ENCODE results near the gene SULT2B1.
"Not testable (repeated sequence)": the region's sequence is repeated elsewhere in the genome, so short reads cannot be mapped to it uniquely, and the experiment has no call there.

SULT2B1 gene

DNA sequence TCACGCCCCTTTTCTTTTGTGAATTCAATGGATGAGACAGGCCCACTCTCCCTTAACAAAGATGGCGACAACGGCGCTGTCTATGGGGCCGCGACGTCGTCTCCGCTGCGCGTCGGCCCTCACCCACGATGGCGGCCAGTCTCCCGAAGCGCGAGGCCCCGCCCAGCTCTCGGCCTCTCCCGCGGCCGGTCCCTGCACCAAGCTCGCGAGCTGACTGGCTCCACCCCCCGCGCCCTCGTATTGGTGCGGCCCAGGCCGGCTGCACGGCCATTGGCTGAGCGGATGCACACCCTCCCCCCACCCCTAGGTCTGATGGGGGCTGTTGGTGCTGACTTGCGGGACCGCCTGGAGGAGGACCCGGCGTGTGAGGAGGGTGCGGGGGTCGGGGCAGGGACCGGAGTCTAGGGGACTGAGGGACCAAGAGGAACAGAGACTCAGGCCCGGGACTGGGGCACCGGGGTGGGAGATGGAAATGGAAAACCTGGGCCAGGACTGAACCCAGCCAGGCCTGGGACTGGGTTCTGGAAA, 72.2 kb downstream of the SULT2B1 start:
- peak; percentile 93 for DNase-seq

DNA sequence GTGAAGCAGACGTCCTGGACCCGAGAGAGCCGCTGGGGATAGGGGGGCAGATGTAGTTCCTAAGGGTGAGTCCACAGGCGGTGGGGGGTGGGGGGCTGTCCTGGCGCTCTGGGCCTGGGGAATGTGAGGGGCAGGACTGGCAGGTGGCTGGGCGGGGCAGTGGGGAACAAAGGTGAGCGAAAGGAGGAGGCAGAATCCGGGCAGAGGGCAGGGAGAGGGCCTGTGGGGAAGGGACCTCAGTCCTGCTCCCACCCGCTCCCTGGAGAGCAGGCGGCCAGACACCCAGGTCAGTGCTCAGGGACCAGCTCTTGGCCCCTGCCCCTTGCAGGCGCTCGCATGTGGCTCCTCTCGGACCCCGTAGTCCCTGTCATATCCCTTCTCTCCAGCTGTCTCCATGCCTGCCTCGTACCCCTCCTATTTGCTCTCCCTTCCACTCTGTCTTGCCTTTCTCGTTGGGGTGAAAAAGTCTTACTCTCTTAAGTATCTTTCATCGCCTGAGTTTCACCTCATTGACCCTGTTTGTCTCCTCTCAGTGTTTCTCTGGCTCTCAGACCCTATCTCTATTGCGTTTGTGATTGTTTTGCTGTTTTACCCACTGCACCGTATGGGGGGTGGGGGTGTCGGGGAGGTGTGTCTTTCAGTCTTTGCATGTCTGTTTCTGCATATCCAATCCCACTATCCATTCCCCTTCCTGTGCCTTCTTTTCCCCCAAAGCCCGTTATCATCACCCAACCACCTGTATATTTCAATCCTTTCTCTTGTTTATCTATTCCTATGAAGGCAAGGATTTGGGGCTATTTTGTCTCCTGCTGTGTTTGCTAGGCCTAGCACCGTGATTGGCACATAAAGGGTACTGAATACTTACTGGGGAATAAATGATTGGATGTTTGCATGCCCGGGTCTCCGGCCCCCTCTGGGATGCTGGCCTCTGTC, 73.1 kb downstream of the SULT2B1 start:
- no peak for DNase-seq

- DNase-seq: no peak
These were observed 73.9 kb downstream of the SULT2B1 start for GRCh38 chr19:48625891-48626327.

GRCh38 chr19:48627201-48627864, 75.4 kb downstream of the SULT2B1 start:
- DNase-seq: no peak

- DNase-seq: no peak
These were observed 75.9 kb downstream of the SULT2B1 start for GRCh38 chr19:48627865-48628314.

GRCh38 chr19:48628486-48629296, 76.7 kb downstream of the SULT2B1 start:
- no peak for DNase-seq

DNA sequence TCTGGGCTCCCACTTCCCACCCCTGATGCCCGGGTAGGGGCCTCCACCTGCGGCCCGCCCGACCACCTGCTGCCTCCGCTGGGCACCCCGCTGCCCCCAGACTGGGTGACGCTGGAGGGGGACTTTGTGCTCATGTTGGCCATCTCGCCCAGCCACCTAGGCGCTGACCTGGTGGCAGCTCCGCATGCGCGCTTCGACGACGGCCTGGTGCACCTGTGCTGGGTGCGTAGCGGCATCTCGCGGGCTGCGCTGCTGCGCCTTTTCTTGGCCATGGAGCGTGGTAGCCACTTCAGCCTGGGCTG, 77.3 kb downstream of the SULT2B1 start:
- DNase-seq: no peak

DNA sequence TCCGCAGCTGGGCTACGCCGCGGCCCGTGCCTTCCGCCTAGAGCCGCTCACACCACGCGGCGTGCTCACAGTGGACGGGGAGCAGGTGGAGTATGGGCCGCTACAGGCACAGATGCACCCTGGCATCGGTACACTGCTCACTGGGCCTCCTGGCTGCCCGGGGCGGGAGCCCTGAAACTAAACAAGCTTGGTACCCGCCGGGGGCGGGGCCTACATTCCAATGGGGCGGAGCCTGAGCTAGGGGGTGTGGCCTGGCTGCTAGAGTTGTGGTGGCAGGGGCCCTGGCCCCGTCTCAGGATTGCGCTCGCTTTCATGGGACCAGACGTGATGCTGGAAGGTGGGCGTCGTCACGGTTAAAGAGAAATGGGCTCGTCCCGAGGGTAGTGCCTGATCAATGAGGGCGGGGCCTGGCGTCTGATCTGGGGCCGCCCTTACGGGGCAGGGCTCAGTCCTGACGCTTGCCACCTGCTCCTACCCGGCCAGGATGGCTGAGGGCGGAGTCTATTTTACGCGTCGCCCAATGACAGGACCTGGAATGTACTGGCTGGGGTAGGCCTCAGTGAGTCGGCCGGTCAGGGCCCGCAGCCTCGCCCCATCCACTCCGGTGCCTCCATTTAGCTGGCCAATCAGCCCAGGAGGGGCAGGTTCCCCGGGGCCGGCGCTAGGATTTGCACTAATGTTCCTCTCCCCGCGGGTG, 77.8 kb downstream of the SULT2B1 start:
- DNase-seq: no peak

- DNase-seq: no peak
These were observed 78.5 kb downstream of the SULT2B1 start for GRCh38 chr19:48630296-48631063.

GRCh38 chr19:48631225-48631624, 79.3 kb downstream of the SULT2B1 start:
- no peak for DNase-seq

DNA sequence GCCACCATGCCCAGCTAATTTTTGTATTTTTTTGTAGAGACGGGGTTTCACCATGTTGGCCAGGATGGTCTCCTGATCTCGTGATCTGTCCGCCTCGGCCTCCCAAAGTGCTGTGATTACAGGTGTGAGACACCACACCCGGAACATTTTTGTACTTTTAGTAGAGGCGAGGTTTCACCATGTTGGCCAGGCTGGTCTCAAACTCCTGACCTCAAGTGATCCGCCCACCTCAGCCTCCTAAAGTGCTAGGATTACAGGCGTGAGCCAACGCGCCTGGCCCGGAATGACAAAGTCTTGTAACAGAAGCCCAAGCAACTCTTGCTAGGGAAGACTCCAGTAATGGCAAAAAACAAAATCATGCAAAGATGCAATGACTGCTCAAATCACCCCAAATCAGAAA, 80.3 kb downstream of the SULT2B1 start:
- DNase-seq: not testable (repeated sequence)

DNA sequence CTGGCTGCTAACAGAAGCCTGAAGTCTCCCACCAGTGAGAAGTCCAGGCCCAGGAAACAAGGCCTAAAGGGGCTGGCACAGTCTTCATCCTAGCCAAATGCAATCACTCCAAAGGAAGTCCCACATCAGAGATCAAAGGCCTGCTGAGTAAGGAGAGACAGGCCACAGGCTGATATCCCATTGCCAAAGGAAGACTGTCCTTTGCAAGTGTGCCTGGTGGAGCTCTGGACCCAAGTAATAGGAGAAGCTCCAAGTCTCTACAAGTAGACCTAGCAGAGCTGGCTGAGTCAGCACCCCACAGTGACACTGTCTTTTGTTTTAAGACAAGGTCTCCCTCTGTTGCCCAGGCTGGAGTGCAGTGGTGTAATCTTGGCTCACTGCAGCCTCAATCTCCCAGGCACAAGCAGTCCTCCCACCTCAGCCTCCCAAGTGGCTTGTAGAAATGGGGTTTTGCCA, 80.7 kb downstream of the SULT2B1 start:
- no peak for DNase-seq

DNA sequence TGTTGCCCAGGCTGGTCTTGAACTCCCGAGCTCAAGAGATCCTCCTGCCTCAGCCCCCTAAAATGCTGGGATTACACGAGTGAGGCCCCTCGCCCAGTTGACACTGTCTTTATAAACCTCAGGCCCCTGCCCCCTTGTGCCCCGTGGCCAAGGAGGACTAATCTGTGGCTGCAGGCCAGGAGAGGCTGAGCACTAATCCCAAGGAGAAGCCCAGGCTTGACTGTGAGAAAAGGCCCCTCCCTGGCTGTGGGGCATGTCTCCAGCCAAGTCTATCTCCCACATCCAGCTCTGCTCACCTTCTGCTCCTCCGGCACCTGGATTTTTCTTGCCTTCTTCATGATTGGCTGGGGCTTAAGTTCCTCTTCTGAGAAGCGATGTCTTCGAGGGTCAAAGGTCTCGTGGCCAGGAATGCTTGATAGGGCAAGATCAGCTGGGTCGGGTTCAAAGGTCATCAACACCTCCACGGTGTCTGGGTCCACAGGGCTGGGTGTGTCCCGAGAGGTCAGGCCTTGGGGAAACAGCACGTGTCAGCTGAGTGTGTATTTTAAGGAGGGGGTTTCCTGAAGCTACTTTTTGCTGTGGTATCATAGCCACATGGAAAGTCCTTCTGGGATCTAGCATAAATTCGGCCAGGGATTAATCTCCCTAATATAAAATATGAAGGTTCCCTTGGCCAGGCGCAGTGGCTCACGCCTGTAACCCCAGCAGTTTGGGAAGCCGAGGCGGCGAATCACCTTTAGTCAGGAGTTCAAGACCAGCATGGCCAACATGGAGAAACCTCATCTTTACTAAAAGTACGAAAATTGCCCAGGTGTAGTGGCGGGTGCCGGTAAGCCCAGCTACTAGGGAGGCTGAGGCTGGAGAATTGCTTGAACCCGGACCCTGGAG, 81.4 kb downstream of the SULT2B1 start:
- no peak for DNase-seq

GRCh38 chr19:48634036-48634342, 82.0 kb downstream of the SULT2B1 start:
- no peak for DNase-seq

DNA sequence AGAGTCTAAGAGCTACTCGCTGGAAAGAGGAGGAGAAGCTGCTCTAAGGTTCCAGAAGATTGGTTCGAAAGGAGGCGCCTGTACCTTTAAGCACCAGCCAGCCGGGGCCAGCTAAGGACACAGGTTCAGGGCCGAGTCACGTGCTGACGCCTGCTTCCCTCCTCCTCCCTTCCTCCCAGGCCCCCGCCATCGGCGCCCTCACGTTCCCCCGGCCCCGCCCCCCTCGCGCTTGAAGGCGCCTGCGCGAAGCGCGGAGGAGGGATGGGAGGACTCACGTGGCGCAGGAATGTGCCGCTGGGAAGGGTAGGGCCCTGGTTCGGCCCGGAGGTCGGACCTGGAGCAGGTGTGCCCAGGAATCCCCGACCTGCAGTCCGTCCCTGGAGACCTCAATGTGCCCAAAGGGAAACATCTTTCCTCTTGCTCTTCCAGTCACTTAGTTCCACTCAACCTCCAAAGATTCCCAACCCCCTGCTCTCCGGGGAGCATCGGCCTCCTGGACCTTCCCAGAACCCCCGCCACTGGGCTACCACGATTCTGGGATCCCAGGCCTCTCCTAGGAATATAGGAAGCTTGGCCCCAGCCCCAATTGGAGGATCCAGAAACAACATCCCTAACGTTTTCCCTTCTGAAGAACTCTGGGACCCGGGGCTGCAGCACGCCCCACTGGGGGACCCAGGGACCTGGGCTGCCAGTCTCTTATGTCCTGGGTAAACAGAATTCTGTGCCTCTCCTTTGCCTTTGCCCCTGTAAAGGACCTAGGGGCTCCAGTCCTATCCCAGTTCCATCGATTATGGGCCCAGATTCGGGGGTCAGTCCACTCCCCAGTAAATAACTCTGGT, 82.7 kb downstream of the SULT2B1 start:
- peak; percentile 95 for DNase-seq

GRCh38 chr19:48635263-48635965, 83.4 kb downstream of the SULT2B1 start:
- no peak for DNase-seq

- no peak for DNase-seq
These were observed 84.2 kb downstream of the SULT2B1 start for GRCh38 chr19:48635966-48636858.

DNA sequence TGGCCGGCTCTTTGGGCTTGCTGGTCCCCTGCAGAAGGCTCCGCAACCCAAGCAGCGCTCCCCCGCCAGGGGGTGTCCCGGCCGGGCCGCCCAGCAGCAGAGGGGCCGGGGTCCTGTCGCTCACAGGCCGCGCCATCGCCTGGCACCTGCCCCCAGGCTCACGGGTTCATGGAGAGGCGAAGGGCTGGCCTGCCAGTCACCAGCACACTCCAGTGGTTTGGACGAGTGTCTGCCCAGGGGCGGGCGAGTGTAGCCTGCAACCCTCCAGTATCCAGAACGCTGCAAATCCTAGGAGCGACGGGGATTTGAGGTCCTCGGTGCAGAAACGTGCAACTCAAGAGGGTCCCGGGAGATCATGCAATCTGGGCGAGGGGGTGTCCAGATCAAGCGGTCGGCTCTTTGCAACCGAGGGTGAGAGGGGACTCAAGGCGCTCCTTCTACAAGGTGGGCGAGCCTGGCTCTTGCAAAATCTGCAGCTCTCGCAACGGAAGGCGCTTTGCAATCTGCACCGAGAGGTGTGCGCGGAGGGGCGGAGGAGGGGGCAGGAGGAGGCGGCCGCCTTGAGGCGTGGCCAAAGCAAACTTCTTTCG, 85.0 kb downstream of the SULT2B1 start, which contains the start of gene DBP:
Gene DBP, minus strand, starts transcription at position 521 of the 590 bp plus-strand sequence. Its CDS starts 385 bp downstream, at position 136.
- DNase-seq: no peak
